SK-N-SH (cell line): ENCODE data around the gene RBMS3. TPM values are rescaled to one million over a fixed set of nuclear protein-coding genes. Genes with fewer than 3 reads are reported as not detected.
A peak's percentile ranks its signal among the peaks of the same experiment; 100 is the strongest.

Experiments
- CTCF ChIA-PET: fragments of 300-600, 350-600 bp; formaldehyde crosslinking; extraction: SDS; loops from one replicate; lab custom pipeline; 2021; lab: Yijun Ruan, JAX
- POLR2A ChIA-PET: fragments of 350-600 bp; sonication (Branson Sonifier 250); formaldehyde crosslinking; extraction: SDS; loops from one replicate; lab custom pipeline; 2020; ENCODE audit warnings: antibody characterized with exemption, inconsistent platforms; lab: Yijun Ruan, JAX
- DNase-seq: peaks from one replicate; pipeline ENCODE4 v3.0.0; 2012
- H2AFZ ChIP-seq: fragments of 200-600 bp; sonication (generic); 2 replicates; pipeline ENCODE4 v1.8.1; 2016; ENCODE audit warnings: antibody characterized with exemption, mild to moderate bottlenecking, low read depth
- H3F3A ChIP-seq: fragments of 200-600 bp; sonication (generic); replicated peaks from 2 replicates; pipeline ENCODE3; 2016; ENCODE audit warnings: antibody characterized with exemption, mild to moderate bottlenecking; ENCODE audit not compliant: insufficient read depth
- H3K27ac ChIP-seq, 2 experiments: fragments of 200-500 bp in 1 of 2; fragments of 200-600 bp in 1 of 2; sonication (Bioruptor generic) in 1 of 2; sonication (generic), shearing (Covaris generic) in 1 of 2; 2 replicates each; pipeline versions ENCODE4 v1.5.1 to v1.6.1; 2014 to 2016; ENCODE audit warnings: low read depth in 2 of 2, inconsistent platforms in 1 of 2, low read length in 1 of 2, mild to moderate bottlenecking in 1 of 2, mixed read lengths in 1 of 2
- H3K27me3 ChIP-seq: fragments of 200-600 bp; sonication (generic), shearing (Covaris generic); 2 replicates; pipeline ENCODE4 v1.6.1; 2016; ENCODE audit warnings: mixed run types; ENCODE audit not compliant: insufficient read depth
- H3K36me3 ChIP-seq, 2 experiments: fragments of 200-500 bp in 1 of 2; fragments of 200-600 bp in 1 of 2; sonication (Bioruptor generic) in 1 of 2; sonication (generic) in 1 of 2; replicated peaks in 1 of 2; 2 replicates each; pipeline versions ENCODE3 to v1.5.1; 2014 to 2016; ENCODE audit warnings: low read length in 1 of 2, mild to moderate bottlenecking in 1 of 2; ENCODE audit not compliant: insufficient read depth in 2 of 2, control insufficient read depth in 1 of 2
- H3K4me1 ChIP-seq, 2 experiments: fragments of 200-500 bp in 1 of 2; fragments of 200-600 bp in 1 of 2; sonication (Bioruptor generic) in 1 of 2; sonication (generic), shearing (Covaris generic) in 1 of 2; 2 replicates each; pipeline versions ENCODE4 v1.5.1 to v1.6.1; 2014 to 2016; ENCODE audit warnings: low read depth in 1 of 2, low read length in 1 of 2, mixed run types in 1 of 2; ENCODE audit not compliant: insufficient read depth in 2 of 2, control insufficient read depth in 1 of 2
- H3K4me2 ChIP-seq: fragments of 200-600 bp; sonication (generic), shearing (Covaris generic); 2 replicates; pipeline ENCODE4 v1.6.1; 2017; ENCODE audit warnings: mixed run types
- H3K4me3 ChIP-seq, 2 experiments: fragments of 200-500 bp in 1 of 2; fragments of 200-600 bp in 1 of 2; sonication (Bioruptor generic) in 1 of 2; sonication (generic), shearing (Covaris generic) in 1 of 2; 2 replicates each; pipeline versions ENCODE4 v1.5.1 to v1.8.1; 2014 to 2016; ENCODE audit warnings: low read depth in 2 of 2, inconsistent platforms in 1 of 2, low read length in 1 of 2, mild to moderate bottlenecking in 1 of 2, mixed read lengths in 1 of 2, moderate library complexity in 1 of 2
- H3K79me2 ChIP-seq: fragments of 200-600 bp; sonication (generic); 2 replicates; pipeline ENCODE4 v1.8.1; 2017; ENCODE audit warnings: mild to moderate bottlenecking; ENCODE audit not compliant: insufficient read depth
- H3K9ac ChIP-seq: fragments of 200-600 bp; sonication (generic); 2 replicates; pipeline ENCODE4 v1.6.1; 2017; ENCODE audit warnings: mixed run types
- H3K9me2 ChIP-seq: fragments of 200-600 bp; sonication (generic); 2 replicates; pipeline ENCODE4 v1.6.1; 2017; ENCODE audit warnings: mixed run types
- H3K9me3 ChIP-seq: fragments of 200-600 bp; sonication (generic); 2 replicates; pipeline ENCODE4 v1.6.1; 2017; ENCODE audit warnings: mixed run types, mild to moderate bottlenecking, moderate library complexity
- H4K20me1 ChIP-seq: fragments of 200-600 bp; sonication (generic); 2 replicates; pipeline ENCODE4 v1.6.1; 2017; ENCODE audit warnings: mild to moderate bottlenecking, mixed run types; ENCODE audit not compliant: insufficient read depth
- CHD2 ChIP-seq: fragments of 150-350 bp; IDR thresholded peaks from 2 replicates; pipeline ENCODE4 v1.6.1; 2018; ENCODE audit warnings: low read length; ENCODE audit not compliant: partially characterized antibody
- CTCF ChIP-seq: fragments of 200-600 bp; sonication (generic); IDR thresholded peaks from 2 replicates; pipeline ENCODE4 v1.6.1; 2017; ENCODE audit warnings: antibody characterized with exemption, mild to moderate bottlenecking, moderate library complexity
- EZH2phosphoT487 ChIP-seq: fragments of 200-600 bp; sonication (generic); IDR thresholded peaks from 2 replicates; pipeline ENCODE4 v1.6.1; 2017; ENCODE audit warnings: low read depth, mixed run types, mild to moderate bottlenecking, antibody characterized with exemption, moderate library complexity, borderline replicate concordance
- FOSL2 ChIP-seq: IDR thresholded peaks from 2 replicates; pipeline ENCODE4 v1.4.0; 2012; ENCODE audit warnings: low read depth, mild to moderate bottlenecking, moderate library complexity, borderline replicate concordance
- FOXJ3 ChIP-seq: sonication (generic); formaldehyde crosslinking; IDR thresholded peaks from 2 replicates; pipeline ENCODE4 v1.5.1; 2020; ENCODE audit warnings: mild to moderate bottlenecking, missing genetic modification reagents
- GABPA ChIP-seq: IDR thresholded peaks from 2 replicates; pipeline ENCODE4 v1.4.0; 2012; ENCODE audit warnings: low read depth, mild to moderate bottlenecking
- GATA2 ChIP-seq: sonication (generic); formaldehyde crosslinking; IDR thresholded peaks from 2 replicates; pipeline ENCODE4 v1.5.0; 2020; ENCODE audit warnings: mild to moderate bottlenecking, missing genetic modification reagents
- JUND ChIP-seq: IDR thresholded peaks from 2 replicates; pipeline ENCODE4 v1.4.0; 2012
- MAX ChIP-seq: IDR thresholded peaks from 2 replicates; pipeline ENCODE4 v1.4.0; 2012; ENCODE audit warnings: low read depth
- MXI1 ChIP-seq: IDR thresholded peaks from 2 replicates; pipeline ENCODE4 v1.6.1; 2012; ENCODE audit warnings: mild to moderate bottlenecking, low read depth, low read length, improper control_type of control experiment
- POLR2AphosphoS5 ChIP-seq: IDR thresholded peaks from 2 replicates; pipeline ENCODE4 v1.6.1; 2012; ENCODE audit warnings: low read depth, low read length
- RAD21 ChIP-seq: IDR thresholded peaks from 2 replicates; pipeline ENCODE4 v1.6.1; 2012; ENCODE audit warnings: mild to moderate bottlenecking, low read length
- REST ChIP-seq: IDR thresholded peaks from 2 replicates; pipeline ENCODE4 v1.6.1; 2012; ENCODE audit warnings: mild to moderate bottlenecking, low read depth, low read length, moderate library complexity
- TAF1 ChIP-seq: IDR thresholded peaks from 2 replicates; pipeline ENCODE4 v1.6.1; 2012; ENCODE audit warnings: low read depth, mild to moderate bottlenecking, low read length, moderate library complexity, borderline replicate concordance
- TCF12 ChIP-seq: IDR thresholded peaks from 2 replicates; pipeline ENCODE4 v1.4.0; 2012
- USF2 ChIP-seq: fragments of 150-350 bp; IDR thresholded peaks from 2 replicates; pipeline ENCODE4 v1.6.1; 2017; ENCODE audit warnings: antibody characterized with exemption, low read length, low read depth, borderline replicate concordance
- YY1 ChIP-seq: IDR thresholded peaks from 2 replicates; pipeline ENCODE4 v1.4.0; 2012; ENCODE audit warnings: low read depth, mild to moderate bottlenecking
- WGBS: methylation state at CpG from one replicate; pipeline ENCODE4 v1.1.6; 2017; ENCODE audit warnings: low lambda C conversion rate; 5-methylcytosine and 5-hydroxymethylcytosine counted together
- polyA plus RNA-seq, 3 experiments: library from polyadenylated mRNA; depleted of rRNA; stranded (reverse); fragments of >200 nt; gene quantifications; 2 replicates each; pipeline ENCODE4 v1.2.3, GENCODE V29; 2012
- TF ChIP-seq, protein P1 (sequence below): IDR thresholded peaks from 2 replicates; pipeline ENCODE4; 2012

Gene RBMS3
- polyA plus RNA-seq, 1 of the 3 experiments (the other 2 are of a cell fraction) = 8.2 TPM

DNA sequence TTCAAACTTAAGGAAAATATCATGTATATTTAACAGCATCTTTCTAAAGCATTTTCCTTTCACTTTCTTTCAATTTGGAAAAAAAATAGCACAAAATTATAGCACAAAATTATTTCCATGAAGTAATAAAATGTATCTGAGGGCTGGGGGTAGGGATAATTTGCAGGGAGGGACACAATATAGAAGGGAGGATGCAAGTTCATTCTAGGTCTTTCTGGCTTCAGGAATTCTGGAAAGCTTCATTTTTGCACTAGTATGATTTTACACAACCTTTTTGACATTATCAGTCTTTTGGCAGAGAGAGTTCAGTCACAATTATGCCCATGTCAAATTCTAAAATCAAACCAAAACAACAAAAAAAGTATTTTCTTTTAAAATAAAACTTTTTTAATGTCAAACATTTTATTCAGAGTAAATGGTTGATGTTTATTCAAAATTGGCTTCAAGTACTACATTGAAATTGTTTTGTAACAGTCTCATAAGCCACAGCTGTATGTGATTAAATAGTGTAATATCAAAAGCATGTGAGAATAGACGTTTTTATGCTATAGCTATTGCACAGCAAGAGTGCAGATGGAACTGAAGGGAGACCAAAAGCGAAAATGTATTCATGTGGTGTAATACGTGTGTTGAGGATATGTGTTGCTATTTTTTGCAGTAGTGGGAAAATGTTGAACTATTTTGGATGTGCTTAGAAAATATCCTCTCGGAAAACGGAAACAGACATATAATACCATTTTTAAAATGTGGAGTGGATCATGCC, 5.8 kb downstream of the RBMS3 start (continued):
- TF ChIP-seq GATA2 (CRISPR knock-in tag) (no peak), REST (no peak), GABPA (no peak), CHD2 (no peak), TAF1 (no peak), POLR2AphosphoS5 (peak; percentile 49; the same call in 1 of the 2 replicates), JUND (no peak), YY1 (no peak), FOSL2 (no peak), TCF12 (peak; percentile 94)
- TF ChIP-seq, protein P1, sequence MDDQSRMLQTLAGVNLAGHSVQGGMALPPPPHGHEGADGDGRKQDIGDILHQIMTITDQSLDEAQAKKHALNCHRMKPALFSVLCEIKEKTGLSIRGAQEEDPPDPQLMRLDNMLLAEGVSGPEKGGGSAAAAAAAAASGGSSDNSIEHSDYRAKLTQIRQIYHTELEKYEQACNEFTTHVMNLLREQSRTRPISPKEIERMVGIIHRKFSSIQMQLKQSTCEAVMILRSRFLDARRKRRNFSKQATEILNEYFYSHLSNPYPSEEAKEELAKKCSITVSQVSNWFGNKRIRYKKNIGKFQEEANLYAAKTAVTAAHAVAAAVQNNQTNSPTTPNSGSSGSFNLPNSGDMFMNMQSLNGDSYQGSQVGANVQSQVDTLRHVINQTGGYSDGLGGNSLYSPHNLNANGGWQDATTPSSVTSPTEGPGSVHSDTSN = no peak

DNA sequence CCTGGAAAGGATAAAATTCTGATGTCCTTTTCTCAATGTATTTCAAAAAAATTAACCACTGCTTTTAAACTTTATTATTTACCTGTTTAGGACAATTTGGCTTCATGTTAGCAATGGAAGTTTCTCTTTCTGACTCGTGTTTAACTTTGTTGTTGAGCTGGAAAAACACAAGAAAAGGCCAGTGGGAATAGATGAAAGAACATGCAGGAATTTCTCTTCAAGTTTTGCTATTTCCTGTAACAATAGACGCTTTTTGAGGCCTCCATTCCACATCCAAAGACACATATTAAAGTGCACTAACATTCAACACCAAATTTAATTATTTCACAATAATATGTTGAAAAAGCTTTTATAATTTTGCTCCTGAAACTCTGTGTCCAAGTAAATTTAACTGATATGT, 9.7 kb downstream of the RBMS3 start:
- Histone ChIP-seq H3K36me3 (peaks cover 36 to 50% of the 10 kb centered on the region in 2 experiments), H3K4me3 (no peak overlapping the region), H4K20me1 (no peaks in the 10 kb centered on the region; the same call in 1 of the 2 replicates), H3K9me3 (no peaks in the 10 kb centered on the region), H3K4me2 (peak overlapping the region; percentile 39; the same call in 1 of the 2 replicates), H3K27ac (peak overlapping the region; percentile 33 to 74), H3K79me2 (peaks cover 99% of the 10 kb centered on the region), H3K9ac (no peak overlapping the region), H3K4me1 (peaks cover 39 to 48% of the 10 kb centered on the region in 2 experiments; a peak in 3 of 4 replicates), H3K27me3 (no peaks in the 10 kb centered on the region), H3F3A (peaks cover 7% of the 10 kb centered on the region), H2AFZ (no peak overlapping the region), H3K9me2 (no peaks in the 10 kb centered on the region)
- WGBS = 56% methylated on average over 2 of the region's 2 CpGs
- DNase-seq = no peak
- ChIA-PET CTCF (interaction anchor here (1.3 to 3.9 kb wide), 2 partner anchors 44 to 908 kb away, joined by 4 to 9 read pairs; no protein-coding TSS in a partner anchor), POLR2A (no interaction called here)
- TF ChIP-seq EZH2phosphoT487 (no peak), RAD21 (no peak), MXI1 (no peak), FOXJ3 (CRISPR knock-in tag) (no peak), USF2 (no peak), TAF1 (no peak), CTCF (no peak), MAX (no peak), REST (no peak), JUND (no peak)
